Stimulated activated effector memory CD8-positive, alpha-beta T cell treated with anti-CD3 and anti-CD28 coated beads, Interleukin-12 subunit alpha, Interleukin-12 subunit beta, amount 100 ng/mL, for 72 hours (primary cell): ENCODE measurements around the gene ITGA5.

ENCODE experiments used
- ATAC-seq: fragments of 150-1000 bp; cut with Tn5 transposase; 2 replicates; pipeline ENCODE4 v1.10.0; 2021
- DNase-seq, 2 donors: peaks; one replicate each; pipeline ENCODE4 v3.0.0; 2021 to 2022; ENCODE audit warnings: low spot score in 2 of 2
- H3K27ac Mint-ChIP-seq: one replicate; pipeline ENCODE4 v1.8.0; 2022; ENCODE audit warnings: mild to moderate bottlenecking, mixed read lengths
- H3K36me3 Mint-ChIP-seq: one replicate; pipeline ENCODE4 v1.8.0; 2022; ENCODE audit warnings: mild to moderate bottlenecking, mixed read lengths
- H3K4me1 Mint-ChIP-seq: one replicate; pipeline ENCODE4 v1.8.0; 2022; ENCODE audit warnings: mixed read lengths
- H3K4me3 Mint-ChIP-seq: one replicate; pipeline ENCODE4 v1.8.0; 2022; ENCODE audit warnings: mild to moderate bottlenecking, mixed read lengths
- H3K9me3 Mint-ChIP-seq: one replicate; pipeline ENCODE4 v1.8.0; 2022; ENCODE audit warnings: mixed read lengths

Gene ITGA5

DNA sequence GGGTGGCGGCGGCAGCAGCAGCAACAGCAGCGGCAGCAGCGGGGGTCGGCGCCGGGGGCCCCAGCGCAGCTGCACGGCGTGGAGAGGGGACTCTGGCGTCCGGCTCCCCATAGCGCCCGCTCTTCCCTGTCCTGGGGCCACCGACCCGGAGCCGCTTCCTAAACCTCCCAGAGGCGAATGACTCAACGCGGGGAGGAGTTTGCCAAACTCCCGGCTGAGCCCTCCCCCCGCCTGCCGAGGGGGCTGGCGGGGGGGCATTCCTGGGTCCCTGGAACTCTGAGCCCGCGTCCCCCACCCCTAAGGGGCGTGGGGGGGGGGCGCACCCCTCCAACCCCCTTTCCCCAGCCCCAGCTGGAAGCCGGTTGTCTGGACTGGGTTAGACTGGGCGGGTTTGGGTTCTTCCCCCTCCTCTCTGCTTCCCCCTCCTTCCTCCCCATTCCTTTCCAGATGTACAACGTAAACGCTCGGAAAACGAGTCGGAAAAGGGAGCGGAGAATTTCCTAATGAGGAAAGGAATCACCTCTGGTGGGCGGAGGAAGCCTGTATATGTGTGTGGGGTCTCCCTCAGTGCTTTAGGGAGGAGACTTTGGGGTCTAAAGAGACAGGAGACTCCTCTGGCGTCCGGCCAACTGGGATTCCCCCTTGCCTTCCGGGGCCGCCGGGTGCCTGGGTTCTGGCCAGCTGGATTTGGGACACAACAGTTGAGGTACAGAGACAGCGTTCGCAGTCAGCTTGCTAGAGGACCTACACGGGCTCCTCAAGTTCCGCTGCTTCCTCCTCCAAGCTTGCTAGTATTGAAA, at the start of gene ITGA5:
TSS of gene ITGA5 (minus strand) at position 179 of the 800 bp plus-strand sequence. CDS start at position 111, 68 bp downstream.
- Mint-ChIP-seq H3K27ac (peak within 1 kb of the TSS; percentile 98), H3K9me3 (no peaks in the 10 kb centered on the region), H3K36me3 (peaks cover 37% of the 10 kb centered on the region), H3K4me1 (peaks cover 74% of the 10 kb centered on the region), H3K4me3 (peak within 1 kb of the TSS; percentile 93)
- peak; percentile 56 for ATAC-seq
- no peak for DNase-seq

DNA sequence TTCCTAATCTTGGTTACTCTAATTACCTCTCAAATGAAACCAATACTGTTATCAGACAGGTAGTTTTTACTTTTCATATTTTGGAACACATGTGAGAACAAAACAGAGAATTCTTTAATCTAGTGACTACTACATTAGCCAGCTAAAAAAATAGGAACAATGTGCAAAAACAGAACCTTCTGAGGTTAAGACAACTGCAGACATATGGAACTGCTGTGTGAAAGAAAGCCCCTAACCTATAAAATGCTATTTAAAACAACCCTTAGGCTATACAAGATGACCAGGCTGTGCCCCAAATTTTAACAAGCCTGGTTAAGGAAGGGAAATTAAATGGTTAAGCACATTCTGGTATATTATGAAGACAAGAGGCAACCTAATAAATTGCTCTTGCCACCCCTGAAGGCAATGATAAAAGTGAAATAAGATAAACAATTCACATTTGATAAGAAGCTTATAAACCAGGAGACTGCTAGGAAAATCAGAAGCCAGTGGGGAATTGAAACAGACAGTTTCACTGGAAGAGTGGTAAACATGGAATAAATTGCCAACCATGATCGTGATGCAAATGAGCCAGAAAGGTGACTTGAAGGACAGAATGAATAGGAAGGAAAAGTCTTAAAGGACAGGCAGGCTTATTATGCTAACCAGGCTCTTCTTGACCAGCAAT, 46.9 kb upstream of the ITGA5 start:
- H3K4me3 Mint-ChIP-seq: no peak overlapping the region
- no peak for ATAC-seq
- no peaks in the 10 kb centered on the region for H3K4me1 Mint-ChIP-seq
- H3K36me3 Mint-ChIP-seq: peaks cover 5% of the 10 kb centered on the region
- no peak overlapping the region for H3K27ac Mint-ChIP-seq
- no peaks in the 10 kb centered on the region for H3K9me3 Mint-ChIP-seq
- no peak for DNase-seq

DNA sequence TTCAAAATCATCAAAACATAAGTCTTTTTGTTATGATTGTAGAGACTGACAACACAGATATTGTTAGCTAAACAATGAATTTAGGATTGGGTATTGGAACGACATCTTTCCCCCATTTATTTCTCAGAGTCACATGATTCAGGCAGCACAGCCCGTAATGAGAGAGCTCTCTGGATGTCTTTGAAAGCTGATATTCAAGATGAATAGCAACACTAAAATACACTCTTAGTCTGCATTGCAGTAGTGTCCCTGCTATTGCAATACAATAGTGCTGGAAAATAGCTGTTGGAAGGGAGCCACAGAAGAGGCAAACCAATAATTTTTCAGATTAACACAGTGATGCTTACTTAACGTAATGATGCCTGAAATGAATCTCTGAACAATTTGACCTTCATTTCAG, 44.4 kb upstream of the ITGA5 start:
- H3K9me3 Mint-ChIP-seq: no peaks in the 10 kb centered on the region
- no peaks in the 10 kb centered on the region for H3K4me1 Mint-ChIP-seq
- no peak for ATAC-seq
- no peak for DNase-seq
- no peak overlapping the region for H3K4me3 Mint-ChIP-seq
- H3K27ac Mint-ChIP-seq: no peak overlapping the region
- H3K36me3 Mint-ChIP-seq: peaks cover 5% of the 10 kb centered on the region

DNA sequence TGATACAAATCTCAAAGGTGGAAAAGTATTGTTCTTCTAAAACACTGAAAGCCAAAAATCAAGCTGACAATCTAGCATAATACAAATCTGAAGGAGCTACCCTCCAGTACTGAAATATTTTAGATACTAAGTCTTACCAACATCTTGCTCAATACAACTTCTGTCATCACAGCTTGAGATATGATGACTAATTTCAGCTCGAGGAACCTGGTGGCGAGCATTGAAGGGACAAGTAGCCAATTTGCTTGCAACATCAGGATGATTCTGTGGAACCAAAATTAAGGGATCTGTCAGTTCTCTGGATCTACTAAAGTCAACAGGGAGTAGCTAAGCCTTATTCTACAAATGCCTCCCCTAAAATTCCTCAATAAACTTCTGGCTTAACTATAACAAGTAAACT, 44.0 kb upstream of the ITGA5 start:
- DNase-seq (no peak), ATAC-seq (no peak)
- peaks cover 5% of the 10 kb centered on the region for H3K36me3 Mint-ChIP-seq
- H3K9me3 Mint-ChIP-seq: no peaks in the 10 kb centered on the region
- H3K4me1 Mint-ChIP-seq: no peaks in the 10 kb centered on the region
- H3K27ac Mint-ChIP-seq: no peak overlapping the region
- H3K4me3 Mint-ChIP-seq: no peak overlapping the region

DNA sequence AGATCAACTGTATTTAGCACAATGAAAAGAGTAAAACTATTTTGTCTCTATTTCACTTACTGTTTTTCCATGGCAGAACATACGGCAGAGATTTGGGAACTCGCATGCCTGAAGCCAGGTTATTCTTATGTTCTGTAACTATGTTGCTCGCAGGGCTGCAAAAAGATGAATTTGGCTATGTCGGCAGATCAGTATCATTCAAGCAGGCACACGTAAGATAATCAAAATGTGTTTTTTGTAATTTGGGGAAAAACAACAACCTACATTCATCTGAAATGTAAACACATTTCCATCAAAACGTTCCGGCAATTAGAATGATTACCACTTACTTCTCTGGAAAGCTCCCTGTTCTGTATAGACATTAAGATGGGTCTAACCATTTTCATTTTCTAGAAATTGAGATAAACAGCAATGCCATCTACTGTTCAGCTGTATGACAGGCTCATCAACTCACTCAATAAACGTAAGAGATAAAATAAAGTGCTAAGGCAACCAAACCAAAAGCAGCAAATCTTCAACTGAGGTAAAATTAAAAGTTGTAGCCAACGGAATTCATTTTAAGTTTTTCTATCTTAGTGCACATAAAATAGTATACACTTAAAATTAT, 41.4 kb upstream of the ITGA5 start:
- Mint-ChIP-seq H3K9me3 (no peaks in the 10 kb centered on the region), H3K4me1 (no peaks in the 10 kb centered on the region), H3K27ac (no peak overlapping the region)

DNA sequence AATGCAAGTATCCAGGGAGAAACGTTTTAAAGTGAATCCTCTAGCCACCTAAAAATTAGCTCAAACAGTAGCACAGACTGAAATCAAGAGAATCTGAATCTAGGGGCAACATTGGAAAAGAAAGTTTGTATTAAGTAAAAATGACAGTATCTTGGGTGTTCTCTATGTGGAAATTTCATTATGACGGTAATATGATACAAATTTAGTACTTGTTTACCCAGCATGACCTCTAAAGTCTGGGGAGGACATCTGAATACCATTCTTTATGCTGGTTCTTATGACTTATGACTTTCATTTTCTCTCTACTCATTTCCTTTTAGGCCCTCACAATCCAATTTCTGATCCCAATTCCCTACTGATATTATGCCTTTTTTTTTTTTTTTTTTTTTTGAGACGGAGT, 40.3 kb upstream of the ITGA5 start:
- H3K4me3 Mint-ChIP-seq: no peak overlapping the region
- no peak overlapping the region for H3K27ac Mint-ChIP-seq
- H3K36me3 Mint-ChIP-seq: peaks cover 5% of the 10 kb centered on the region
- no peaks in the 10 kb centered on the region for H3K4me1 Mint-ChIP-seq
- ATAC-seq (no peak), DNase-seq (no peak)
- no peaks in the 10 kb centered on the region for H3K9me3 Mint-ChIP-seq

More for the DNA sequence above, 41.4 kb upstream of the ITGA5 start:
- ATAC-seq (no peak), DNase-seq (no peak)
- Mint-ChIP-seq H3K4me3 (no peak overlapping the region), H3K36me3 (peaks cover 5% of the 10 kb centered on the region)

DNA sequence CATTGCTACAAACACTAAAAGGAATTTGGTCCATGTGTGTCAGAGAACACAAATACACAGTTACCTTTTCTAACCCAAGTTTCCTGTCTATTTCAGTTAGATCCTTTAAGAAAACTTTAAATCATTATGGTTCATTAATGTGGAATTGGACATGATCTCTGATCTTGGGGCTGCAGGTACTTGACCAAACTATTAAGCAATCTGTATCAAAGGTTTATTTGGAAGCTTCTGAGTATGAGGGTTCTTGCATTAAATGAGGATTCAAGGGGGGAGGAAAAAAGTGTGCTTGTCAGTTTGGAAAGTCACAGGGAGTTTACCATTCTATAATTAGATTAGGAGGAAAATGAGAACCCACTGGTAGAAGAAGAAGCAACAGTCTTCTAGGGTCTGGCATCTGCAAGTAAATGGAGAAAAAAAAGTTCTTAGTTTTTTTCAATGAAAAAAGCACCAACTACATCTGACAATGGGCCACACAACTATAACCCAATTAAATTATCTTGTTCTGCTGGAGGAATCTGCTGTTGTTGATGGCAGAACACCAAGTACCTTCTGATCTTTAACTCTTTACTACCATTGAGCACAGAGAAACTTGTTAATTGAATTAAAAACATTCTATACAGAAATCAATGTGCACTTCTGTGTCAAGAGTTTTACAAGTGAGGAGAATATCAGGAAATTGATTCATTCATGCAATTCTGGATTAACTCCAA, 36.8 kb upstream of the ITGA5 start:
- no peak for DNase-seq
- Mint-ChIP-seq H3K27ac (no peak overlapping the region), H3K4me3 (no peak overlapping the region), H3K9me3 (no peaks in the 10 kb centered on the region), H3K36me3 (no peaks in the 10 kb centered on the region), H3K4me1 (no peaks in the 10 kb centered on the region)
- no peak for ATAC-seq

DNA sequence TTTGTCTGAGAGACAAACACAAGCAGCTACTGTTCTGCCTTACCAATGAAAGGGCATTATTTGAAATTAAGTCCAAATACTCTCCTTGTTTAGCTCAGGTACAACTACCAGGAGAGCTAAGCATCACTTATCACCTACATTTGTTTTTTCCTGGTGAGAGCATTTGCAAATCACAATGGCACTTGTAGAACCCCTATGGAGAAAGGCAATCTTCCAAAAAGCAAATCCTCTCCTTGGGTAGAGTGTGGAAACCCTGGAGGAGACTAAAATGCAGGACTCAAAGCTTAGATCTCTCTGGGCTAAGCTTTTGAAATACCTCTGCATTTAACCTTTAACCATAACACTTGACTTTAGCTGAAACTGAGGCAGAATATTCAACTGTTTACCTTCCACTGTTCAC, 33.6 kb upstream of the ITGA5 start:
- no peaks in the 10 kb centered on the region for H3K4me1 Mint-ChIP-seq
- no peak overlapping the region for H3K27ac Mint-ChIP-seq
- no peaks in the 10 kb centered on the region for H3K9me3 Mint-ChIP-seq
- ATAC-seq (no peak), DNase-seq (no peak)
- H3K4me3 Mint-ChIP-seq: no peak overlapping the region
- H3K36me3 Mint-ChIP-seq: no peaks in the 10 kb centered on the region

DNA sequence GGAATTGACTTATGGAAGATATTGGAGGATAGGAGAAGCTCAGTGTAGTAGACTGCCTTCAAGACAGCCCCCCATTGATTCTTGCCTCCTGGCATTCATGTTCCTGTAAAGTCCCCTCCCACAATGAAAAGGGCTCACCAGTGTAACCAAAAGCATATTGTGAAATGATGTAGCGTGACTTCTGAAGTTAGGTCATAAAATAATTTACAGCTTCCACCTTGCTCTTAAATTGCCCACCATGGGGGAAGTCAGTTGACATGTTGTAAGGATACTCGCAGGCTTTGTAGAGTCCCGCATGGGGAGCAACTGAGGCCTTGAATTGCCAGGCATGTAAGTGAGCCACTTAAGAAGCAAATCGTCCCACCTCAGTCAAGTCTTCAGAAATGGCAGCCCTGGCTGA, 29.3 kb upstream of the ITGA5 start:
- H3K9me3 Mint-ChIP-seq: no peaks in the 10 kb centered on the region
- H3K4me3 Mint-ChIP-seq: no peak overlapping the region
- no peaks in the 10 kb centered on the region for H3K4me1 Mint-ChIP-seq
- H3K36me3 Mint-ChIP-seq: no peaks in the 10 kb centered on the region
- DNase-seq: no peak
- peak overlapping the region; percentile 21 for H3K27ac Mint-ChIP-seq
- ATAC-seq: no peak

DNA sequence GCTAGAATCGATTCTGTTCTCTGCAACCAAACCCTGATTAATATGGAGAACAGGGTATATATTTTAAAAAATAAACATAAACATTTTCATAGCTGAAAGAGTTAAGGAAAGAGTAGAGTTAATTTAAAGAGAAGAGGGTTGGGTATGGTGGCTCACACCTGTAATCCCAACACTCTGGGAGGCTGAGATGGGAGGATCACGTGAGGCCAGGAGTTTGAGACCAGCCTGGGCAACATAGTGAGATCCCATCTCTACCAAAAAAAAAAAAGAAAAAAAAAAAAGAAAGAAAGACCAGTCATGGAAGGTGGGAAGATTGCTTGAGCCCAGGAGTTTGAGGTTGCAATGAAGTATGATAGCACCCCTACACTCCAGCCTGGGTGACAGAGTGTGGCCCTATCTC, 28.9 kb upstream of the ITGA5 start:
- H3K27ac Mint-ChIP-seq: peak overlapping the region; percentile 21

DNA sequence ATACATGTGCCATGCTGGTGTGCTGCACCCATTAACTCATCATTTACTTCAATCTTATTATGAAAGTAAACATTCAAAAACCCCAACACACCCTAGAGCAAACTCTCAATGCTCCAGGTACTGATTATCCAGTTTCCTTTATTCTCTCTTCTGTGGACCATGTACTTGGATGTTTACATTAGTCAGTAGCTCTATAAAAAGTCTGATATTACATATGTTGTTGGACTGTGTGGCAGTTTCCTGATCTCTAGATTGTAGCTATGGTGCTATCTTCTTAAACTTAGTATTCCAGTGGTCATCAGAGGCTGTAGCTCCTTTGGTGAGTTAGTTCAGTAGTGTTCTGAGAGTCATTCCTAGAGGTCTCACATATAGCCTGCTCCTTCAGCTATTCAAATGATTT, 25.1 kb upstream of the ITGA5 start:
- Mint-ChIP-seq H3K4me3 (no peak overlapping the region), H3K27ac (no peak overlapping the region), H3K9me3 (no peaks in the 10 kb centered on the region), H3K36me3 (no peaks in the 10 kb centered on the region), H3K4me1 (peaks cover 5% of the 10 kb centered on the region)
- no peak for DNase-seq
- ATAC-seq: peak; percentile 40

More for the DNA sequence above, 28.9 kb upstream of the ITGA5 start:
- ATAC-seq (no peak), DNase-seq (no peak)
- Mint-ChIP-seq H3K9me3 (no peaks in the 10 kb centered on the region), H3K4me3 (no peak overlapping the region), H3K4me1 (no peaks in the 10 kb centered on the region), H3K36me3 (no peaks in the 10 kb centered on the region)

DNA sequence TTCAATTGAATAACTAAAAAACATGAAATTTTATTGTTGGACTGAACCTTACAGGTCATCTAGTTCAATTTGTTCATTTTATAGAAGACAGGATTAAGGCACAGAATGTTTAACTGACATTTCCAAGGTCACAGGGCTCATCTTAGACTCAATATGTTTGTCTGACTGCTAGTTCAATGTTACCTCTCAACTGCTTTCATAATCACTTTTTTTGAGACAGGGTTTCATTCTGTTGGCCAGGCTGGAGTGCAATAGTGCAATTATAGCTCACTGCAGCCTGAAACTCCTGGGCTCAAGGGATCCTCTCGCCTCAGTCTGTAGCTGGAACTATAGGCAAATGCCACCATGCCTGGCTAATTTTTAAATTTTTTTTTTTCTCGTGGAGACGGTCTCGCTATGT, 24.4 kb upstream of the ITGA5 start:
- no peaks in the 10 kb centered on the region for H3K36me3 Mint-ChIP-seq
- peaks cover 7% of the 10 kb centered on the region for H3K4me1 Mint-ChIP-seq
- H3K4me3 Mint-ChIP-seq: no peak overlapping the region
- H3K9me3 Mint-ChIP-seq: no peaks in the 10 kb centered on the region
- ATAC-seq (no peak), DNase-seq (no peak)
- H3K27ac Mint-ChIP-seq: no peak overlapping the region

DNA sequence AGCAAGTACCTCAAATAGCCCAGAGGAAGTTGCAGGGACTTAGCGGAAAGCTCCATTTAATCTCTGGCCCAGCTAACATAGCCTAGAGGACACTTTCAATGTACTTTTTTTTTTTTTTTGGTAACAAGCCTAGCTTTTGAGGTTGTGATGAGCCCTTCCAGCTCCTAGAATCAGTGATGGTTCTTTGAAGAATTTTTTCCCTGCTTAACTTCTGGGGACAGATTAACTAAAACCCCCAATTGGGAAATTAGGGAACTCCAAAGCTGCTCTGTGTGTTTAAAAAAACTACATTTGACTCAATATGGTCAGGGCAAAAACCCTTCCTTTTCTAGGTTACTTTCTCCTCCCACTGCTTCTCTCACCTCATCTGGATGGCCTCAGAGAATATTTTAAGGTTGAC, 23.9 kb upstream of the ITGA5 start:
- Mint-ChIP-seq H3K36me3 (no peaks in the 10 kb centered on the region), H3K27ac (no peak overlapping the region)
- no peak for ATAC-seq

DNA sequence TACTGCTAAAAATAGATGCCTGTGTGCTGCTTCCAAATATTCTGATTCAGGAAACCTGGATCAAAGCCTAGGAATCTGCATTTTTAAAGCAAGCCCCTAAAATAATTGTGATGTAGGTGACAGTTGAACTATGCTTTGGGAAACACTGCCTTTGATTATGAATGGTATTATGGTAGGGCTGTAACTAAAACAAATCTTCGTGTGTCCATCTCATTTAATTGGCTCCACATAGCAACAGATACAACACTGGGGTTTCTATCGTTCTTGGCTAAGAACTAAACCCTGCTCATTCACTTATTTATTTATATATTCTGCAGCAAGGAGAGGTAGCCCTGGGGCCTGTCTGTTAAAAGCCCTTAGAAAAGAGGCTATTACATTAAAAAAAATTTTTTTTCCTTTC, 23.0 kb upstream of the ITGA5 start:
- ATAC-seq: no peak
- Mint-ChIP-seq H3K4me3 (no peak overlapping the region), H3K4me1 (peaks cover 13% of the 10 kb centered on the region), H3K36me3 (no peaks in the 10 kb centered on the region), H3K9me3 (no peaks in the 10 kb centered on the region), H3K27ac (no peak overlapping the region)
- DNase-seq: no peak

More for the DNA sequence above, 23.9 kb upstream of the ITGA5 start:
- Mint-ChIP-seq H3K9me3 (no peaks in the 10 kb centered on the region), H3K4me3 (no peak overlapping the region), H3K4me1 (peaks cover 7% of the 10 kb centered on the region)
- no peak for DNase-seq

DNA sequence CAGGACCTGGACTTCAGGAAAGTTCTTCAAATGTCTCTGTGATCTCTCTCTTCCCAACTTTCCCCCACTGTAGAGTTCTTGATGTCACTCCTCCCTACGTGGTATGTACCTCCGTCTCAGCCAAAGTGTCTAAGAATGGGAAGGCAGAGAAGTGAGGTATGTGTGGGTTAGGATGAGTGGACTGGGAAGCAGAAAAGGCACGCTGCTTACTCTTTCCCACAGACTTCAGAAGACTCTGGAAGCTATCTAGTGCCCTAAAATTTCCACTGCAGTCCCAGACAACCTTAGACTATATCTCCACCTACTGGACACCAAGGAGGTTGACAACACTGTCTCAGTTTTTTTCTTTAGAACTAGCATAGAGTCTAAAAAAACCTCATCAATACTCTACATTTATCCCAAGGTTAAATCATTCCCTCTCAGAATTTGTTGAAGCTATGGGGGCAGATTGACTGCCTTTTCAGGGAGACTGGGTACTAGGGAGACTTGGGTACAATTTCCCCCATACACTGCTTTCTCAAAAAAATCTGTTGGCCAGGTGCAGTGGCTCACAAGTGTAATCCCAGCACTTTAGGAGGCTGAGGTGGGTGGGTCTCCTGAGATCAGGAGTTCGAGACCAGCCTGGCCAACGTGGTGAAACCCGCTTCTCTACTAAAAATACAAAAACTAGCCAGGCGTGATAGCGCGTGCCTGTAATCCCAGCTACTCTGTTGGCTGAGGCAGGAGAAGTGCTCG, 20.6 kb upstream of the ITGA5 start:
- DNase-seq (no peak), ATAC-seq (peak; percentile 62)
- peaks cover 21% of the 10 kb centered on the region for H3K4me1 Mint-ChIP-seq
- no peaks in the 10 kb centered on the region for H3K9me3 Mint-ChIP-seq
- H3K27ac Mint-ChIP-seq: peak overlapping the region; percentile 53
- no peaks in the 10 kb centered on the region for H3K36me3 Mint-ChIP-seq
- H3K4me3 Mint-ChIP-seq: no peak overlapping the region
